SK-N-MC (cell line): ENCODE results near the gene ACVR1B.

Source experiments
- DNase-seq: peaks from one replicate; pipeline ENCODE4 v3.0.0-alpha.2; 2011; ENCODE audit warnings: low read depth, low spot score
- H3K27ac ChIP-seq: fragments of 200-600 bp; sonication (generic); 2 replicates; pipeline ENCODE4 v1.5.1; 2016; ENCODE audit warnings: mixed run types
- H3K36me3 ChIP-seq: fragments of 200-600 bp; sonication (generic); 2 replicates; pipeline ENCODE4 v1.6.1; 2017; ENCODE audit warnings: antibody characterized with exemption, low read length, mixed read lengths; ENCODE audit not compliant: insufficient read depth
- H3K4me3 ChIP-seq: fragments of 200-600 bp; sonication (generic); 2 replicates; pipeline ENCODE4 v1.5.1; 2016
- H3K9ac ChIP-seq: fragments of 200-600 bp; sonication (generic); 2 replicates; pipeline ENCODE4 v1.8.0; 2017; ENCODE audit warnings: mixed run types, mixed read lengths; ENCODE audit not compliant: insufficient read length
- H3K9me3 ChIP-seq: fragments of 200-600 bp; sonication (generic); 2 replicates; pipeline ENCODE4 v1.6.1; 2017; ENCODE audit warnings: low read depth, mild to moderate bottlenecking, antibody characterized with exemption, low read length, moderate library complexity, mixed read lengths
- EZH2 ChIP-seq: fragments of 200-600 bp; sonication (generic); IDR thresholded peaks from one replicate; pipeline ENCODE4 v1.6.1; 2017; ENCODE audit warnings: antibody characterized with exemption
- FOXP2 ChIP-seq: optimal IDR thresholded peaks from 2 replicates; pipeline ENCODE3; 2011; ENCODE audit warnings: mild to moderate bottlenecking, moderate library complexity; ENCODE audit not compliant: insufficient read depth; ENCODE audit errors: extremely low read length, control extremely low read depth
- POLR2AphosphoS5 ChIP-seq: IDR thresholded peaks from 2 replicates; pipeline ENCODE4 v1.6.1; 2012; ENCODE audit warnings: mild to moderate bottlenecking, low read depth, low read length, borderline replicate concordance

Gene ACVR1B

GRCh38 chr12:51923506-51924365, 27.8 kb upstream of the ACVR1B start:
- H3K36me3 ChIP-seq: no peaks in the 10 kb centered on the region
- no peak overlapping the region for H3K9ac ChIP-seq
- no peak overlapping the region for H3K4me3 ChIP-seq
- no peak overlapping the region for H3K27ac ChIP-seq
- TF ChIP-seq EZH2: no peak
- TF ChIP-seq FOXP2: no peak
- no peak for TF ChIP-seq POLR2AphosphoS5
- no peak for DNase-seq
- no peaks in the 10 kb centered on the region for H3K9me3 ChIP-seq

- no peak overlapping the region for H3K4me3 ChIP-seq
- H3K9me3 ChIP-seq: no peaks in the 10 kb centered on the region
- no peaks in the 10 kb centered on the region for H3K36me3 ChIP-seq
- DNase-seq: no peak
- H3K9ac ChIP-seq: no peak overlapping the region
- H3K27ac ChIP-seq: no peak overlapping the region
- no peak for TF ChIP-seq EZH2
- no peak for TF ChIP-seq FOXP2
- TF ChIP-seq POLR2AphosphoS5: no peak
These were observed 26.8 kb upstream of the ACVR1B start for GRCh38 chr12:51924551-51925319.

GRCh38 chr12:51925346-51926063, 26.0 kb upstream of the ACVR1B start:
- H3K27ac ChIP-seq: no peak overlapping the region

GRCh38 chr12:51926064-51926632, 25.4 kb upstream of the ACVR1B start:
- no peak overlapping the region for H3K4me3 ChIP-seq
- H3K27ac ChIP-seq: no peak overlapping the region
- H3K9me3 ChIP-seq: no peaks in the 10 kb centered on the region
- TF ChIP-seq FOXP2: no peak
- TF ChIP-seq EZH2: no peak
- TF ChIP-seq POLR2AphosphoS5: no peak
- H3K36me3 ChIP-seq: no peaks in the 10 kb centered on the region
- DNase-seq: no peak
- H3K9ac ChIP-seq: no peak overlapping the region

More at GRCh38 chr12:51925346-51926063, 26.0 kb upstream of the ACVR1B start:
- Histone ChIP-seq H3K36me3 (no peaks in the 10 kb centered on the region), H3K9me3 (no peaks in the 10 kb centered on the region), H3K4me3 (no peak overlapping the region), H3K9ac (no peak overlapping the region)
- no peak for TF ChIP-seq FOXP2
- no peak for TF ChIP-seq EZH2
- no peak for TF ChIP-seq POLR2AphosphoS5
- no peak for DNase-seq

- DNase-seq: no peak
- H3K36me3 ChIP-seq: no peaks in the 10 kb centered on the region
- no peak overlapping the region for H3K4me3 ChIP-seq
- H3K9ac ChIP-seq: no peak overlapping the region
- H3K9me3 ChIP-seq: no peaks in the 10 kb centered on the region
- TF ChIP-seq EZH2 (no peak), POLR2AphosphoS5 (no peak), FOXP2 (no peak)
- H3K27ac ChIP-seq: no peak overlapping the region
These were observed 24.8 kb upstream of the ACVR1B start for GRCh38 chr12:51926718-51927117.

- DNase-seq: no peak
- TF ChIP-seq POLR2AphosphoS5 (no peak), EZH2 (no peak), FOXP2 (no peak)
- H3K4me3 ChIP-seq: no peak overlapping the region
- no peak overlapping the region for H3K27ac ChIP-seq
- H3K9me3 ChIP-seq: no peaks in the 10 kb centered on the region
- no peak overlapping the region for H3K9ac ChIP-seq
- H3K36me3 ChIP-seq: no peaks in the 10 kb centered on the region
These were observed 19.1 kb upstream of the ACVR1B start for GRCh38 chr12:51932218-51933076.

GRCh38 chr12:51934080-51934479, 17.4 kb upstream of the ACVR1B start:
- H3K27ac ChIP-seq: no peak overlapping the region
- H3K36me3 ChIP-seq: no peaks in the 10 kb centered on the region
- no peak for TF ChIP-seq POLR2AphosphoS5
- TF ChIP-seq FOXP2: no peak
- no peak for TF ChIP-seq EZH2
- DNase-seq: no peak
- no peaks in the 10 kb centered on the region for H3K9me3 ChIP-seq
- H3K4me3 ChIP-seq: no peak overlapping the region
- H3K9ac ChIP-seq: no peak overlapping the region
